GM12865 (cell line): ENCODE results near the gene HSPB9.
A peak's percentile ranks its signal among the peaks of the same experiment; 100 is the strongest.

Experiments
- DNase-seq: peaks from one replicate; pipeline ENCODE4 v3.0.0; 2010; ENCODE audit warnings: low read depth
- H3K4me3 ChIP-seq: 2 replicates; pipeline ENCODE4 v1.5.1; 2011; ENCODE audit warnings: mild to moderate bottlenecking, low read depth, low read length, control low read depth
- CTCF ChIP-seq: IDR thresholded peaks from 2 replicates; pipeline ENCODE4 v1.5.1; 2011; ENCODE audit warnings: low read length, control low read depth, low read depth, inconsistent platforms; ENCODE audit not compliant: insufficient read depth; ENCODE audit errors: missing control alignments

HSPB9 gene

DNA sequence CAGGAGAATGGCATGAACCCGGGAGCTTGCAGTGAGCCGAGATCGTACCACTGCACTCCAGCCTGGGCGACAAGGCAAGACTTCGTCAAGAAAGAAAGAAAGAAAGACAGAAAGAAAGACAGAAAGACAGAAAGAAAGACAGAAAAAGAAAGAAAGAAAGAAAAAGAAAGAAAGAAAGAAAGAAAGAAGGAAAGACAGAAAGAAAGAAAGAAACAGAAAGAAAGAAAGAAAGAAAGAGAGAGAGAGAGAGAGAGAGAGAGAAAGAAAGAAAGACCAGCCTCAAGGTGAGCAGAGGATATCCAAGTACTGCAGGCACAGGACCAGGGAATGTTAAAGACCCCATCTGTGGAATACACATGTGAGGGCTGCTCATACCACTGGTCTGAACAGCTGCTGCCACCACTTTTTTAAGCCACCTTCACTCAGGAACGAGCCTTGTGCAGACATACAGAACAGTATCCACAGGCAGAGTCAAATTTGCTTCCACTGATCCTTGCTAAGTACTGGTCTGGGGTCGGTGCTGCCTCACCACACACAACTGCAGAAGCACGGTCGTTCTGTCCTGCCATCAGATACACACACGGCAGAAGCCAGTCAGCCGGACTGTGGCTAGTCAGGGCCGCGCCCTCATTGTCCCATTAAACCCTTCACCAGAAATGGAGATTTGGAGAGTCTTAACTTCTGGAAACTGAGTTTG is 24.5 kb downstream of the HSPB9 start:
- H3K4me3 ChIP-seq: no peak overlapping the region
- TF ChIP-seq CTCF: no peak
- DNase-seq: no peak

GRCh38 chr17:42153919-42154742 is 31.5 kb downstream of the HSPB9 start:
- TF ChIP-seq CTCF: no peak
- DNase-seq: peak; percentile 27
- H3K4me3 ChIP-seq: peak overlapping the region; percentile 89

DNA sequence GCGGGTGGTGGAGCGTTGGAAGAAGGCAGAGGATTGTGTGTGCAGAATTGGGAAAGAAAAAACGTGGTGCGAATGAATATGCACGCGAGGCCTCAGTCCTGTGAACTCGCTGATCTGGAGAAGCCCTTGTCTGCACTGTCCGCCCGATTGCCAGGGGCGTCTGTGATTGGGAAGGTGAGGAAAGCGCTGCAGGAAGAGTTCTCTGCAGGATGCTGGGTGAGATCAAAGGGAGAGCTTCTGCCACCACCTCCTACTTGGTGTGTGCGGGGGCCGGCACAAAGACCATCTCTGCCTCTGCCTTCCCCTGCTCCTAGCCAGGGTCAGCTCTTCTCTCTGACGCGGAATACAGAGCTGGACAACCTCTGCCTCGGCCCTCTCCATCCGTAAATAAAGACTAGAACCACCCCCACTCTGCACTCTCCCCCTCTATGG is 33.0 kb downstream of the HSPB9 start:
- no peak for TF ChIP-seq CTCF
- DNase-seq: no peak
- H3K4me3 ChIP-seq: peak overlapping the region; percentile 50

GRCh38 chr17:42159796-42160530 is 37.4 kb downstream of the HSPB9 start:
- TF ChIP-seq CTCF: no peak
- DNase-seq: no peak
- no peak overlapping the region for H3K4me3 ChIP-seq

DNA sequence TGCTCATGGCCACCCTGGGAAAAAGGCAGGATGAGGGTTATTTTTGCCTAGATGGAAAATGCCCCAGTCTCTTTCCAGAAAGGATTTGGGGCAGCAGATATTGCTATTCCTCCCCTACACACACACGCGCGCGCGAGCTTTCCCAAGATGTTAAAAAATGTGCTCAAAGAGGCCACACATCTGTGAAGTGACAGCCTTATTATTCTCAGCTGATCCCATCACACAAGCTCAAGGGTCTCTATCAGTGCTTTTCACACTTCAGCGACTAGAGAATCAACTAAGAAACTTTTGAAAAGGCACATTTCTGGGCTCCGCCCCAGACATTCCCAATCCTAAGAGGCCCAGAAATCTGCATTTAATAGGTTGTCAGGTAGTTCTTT is 37.9 kb downstream of the HSPB9 start:
- TF ChIP-seq CTCF: no peak
- no peak for DNase-seq
- no peak overlapping the region for H3K4me3 ChIP-seq

DNA sequence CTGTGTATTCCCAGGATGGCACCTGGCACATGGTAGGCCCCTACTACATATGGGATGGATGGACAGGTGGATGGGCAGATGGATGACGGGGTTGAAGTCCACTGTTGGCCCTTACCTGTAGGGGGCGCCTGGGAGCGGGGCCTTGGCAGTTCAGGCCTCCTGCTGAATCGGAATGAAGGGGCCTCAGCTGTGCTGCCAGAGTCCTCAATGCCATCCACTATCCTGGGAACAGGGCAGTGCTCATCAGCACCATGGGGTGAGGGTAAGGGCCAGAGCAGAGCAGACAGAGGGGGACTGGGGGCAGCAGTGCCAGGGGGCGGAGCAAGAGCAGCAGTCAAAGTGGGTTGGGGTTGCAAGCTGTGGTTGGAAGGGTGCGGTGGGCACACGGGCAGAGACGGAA is 40.5 kb downstream of the HSPB9 start:
- DNase-seq: peak; percentile 51
- TF ChIP-seq CTCF: peak; percentile 66
- H3K4me3 ChIP-seq: no peak overlapping the region
